ENCODE measurements around the gene BBOX1.

GRCh38 chr11:26994631-26995095 is 46.0 kb upstream of the BBOX1 start:
- TF ChIP-seq CTCF (IDR thresholded peaks at IDR 0.05) (no peak), POLR2AphosphoS5 (IDR thresholded peaks at IDR 0.05; ENCODE audit: low read depth, low read length) (no peak), REST (IDR thresholded peaks at IDR 0.05; ENCODE audit: insufficient read depth in 1 of 2, low read depth in 2 of 2, low read length in 1 of 2) (no peak), SIN3A (IDR thresholded peaks at IDR 0.05; ENCODE audit: borderline replicate concordance, insufficient read depth, low read depth, low read length) (no peak), TCF7L2 (IDR thresholded peaks at IDR 0.05; ENCODE audit: low read depth, low read length) (no peak)
